Muscle of back (tissue), 11 donors: ENCODE measurements around the gene CPLX1. TPM values are rescaled to one million over a fixed set of nuclear protein-coding genes. Genes with fewer than 3 reads are reported as not detected.
"Not testable (repeated sequence)": the region's sequence is repeated elsewhere in the genome, so short reads cannot be mapped to it uniquely, and the experiment has no call there.

Experiments used
- DNase-seq, 3 donors: peaks; one replicate each; pipeline versions ENCODE4 v3.0.0 to v3.0.0-alpha.2; 2013
- polyA plus RNA-seq, 10 donors: library from polyadenylated mRNA; unstranded; fragments of 120-200 nt; gene quantifications; one replicate each; pipeline ENCODE4 v1.2.1, GENCODE V29; 2013; ENCODE audit not compliant: insufficient read length in 10 of 10

Gene CPLX1
- polyA plus RNA-seq, 10 donors: 0.19 to 0.74 (median 0.29) TPM

- DNase-seq: no peak
Measured at GRCh38 chr4:793093-793861, 32.7 kb downstream of the CPLX1 start.

GRCh38 chr4:792626-793092 lies 33.3 kb downstream of the CPLX1 start:
- DNase-seq: no peak

GRCh38 chr4:791898-792625 lies 33.9 kb downstream of the CPLX1 start:
- DNase-seq: peak in 2 of 3 donors; percentile 39 to 66

- no peak for DNase-seq
Measured at GRCh38 chr4:791252-791897, 34.6 kb downstream of the CPLX1 start.

- DNase-seq: no peak
Measured at GRCh38 chr4:790466-790820, 35.5 kb downstream of the CPLX1 start.

GRCh38 chr4:789571-790465 lies 36.1 kb downstream of the CPLX1 start:
- DNase-seq: no peak

- DNase-seq: no peak
Measured at GRCh38 chr4:788636-789297, 37.2 kb downstream of the CPLX1 start.

- DNase-seq: no peak
Measured at GRCh38 chr4:788006-788635, 37.8 kb downstream of the CPLX1 start.

GRCh38 chr4:787561-787981 lies 38.4 kb downstream of the CPLX1 start:
- DNase-seq: no peak

- no peak for DNase-seq
Measured at GRCh38 chr4:786861-787300, 39.0 kb downstream of the CPLX1 start.

GRCh38 chr4:786074-786741 lies 39.7 kb downstream of the CPLX1 start:
- DNase-seq: no peak

GRCh38 chr4:785332-786073 lies 40.4 kb downstream of the CPLX1 start:
- no peak for DNase-seq

GRCh38 chr4:784401-785331 lies 41.3 kb downstream of the CPLX1 start:
- no peak for DNase-seq

GRCh38 chr4:781493-782216 lies 44.3 kb downstream of the CPLX1 start:
- peak; percentile 99 to 100 (median 100) for DNase-seq

GRCh38 chr4:780716-781492 lies 45.0 kb downstream of the CPLX1 start:
- DNase-seq: no peak

GRCh38 chr4:780255-780654 lies 45.7 kb downstream of the CPLX1 start:
- DNase-seq: not testable (repeated sequence)
